ENCODE measurements around the gene ARHGAP28. TPM values are rescaled to one million over a fixed set of nuclear protein-coding genes. Genes with fewer than 3 reads are reported as not detected.

The ARHGAP28 gene
- polyA plus RNA-seq, 1 donor from 2014 or later: 9.8 TPM

DNA sequence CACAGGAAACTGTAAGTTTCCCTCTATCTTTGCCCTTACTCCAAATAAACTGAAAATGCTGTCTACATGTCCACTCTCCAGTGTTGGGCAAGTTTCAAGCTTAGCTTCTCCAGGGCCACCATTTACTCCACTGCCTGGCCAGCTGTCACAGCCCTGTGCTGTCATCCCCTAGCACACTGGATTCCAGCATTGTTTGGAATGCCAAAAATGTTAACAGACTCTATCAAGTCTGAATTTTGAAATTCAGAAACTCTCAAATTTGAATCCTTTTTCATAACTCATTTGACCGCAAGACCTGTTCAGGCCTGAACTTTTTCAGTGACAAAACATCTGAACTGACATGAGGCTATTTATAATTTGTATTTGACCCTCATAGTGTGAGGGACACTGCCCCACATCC, 5.2 kb upstream of the ARHGAP28 start:
- Histone ChIP-seq H3K9me2 (ENCODE audit: insufficient read depth, low read length) (no peaks in the 10 kb centered on the region), H3K36me3 (ENCODE audit: insufficient read depth, low read length) (no peaks in the 10 kb centered on the region), H4K20me1 (ENCODE audit: insufficient read depth) (no peaks in the 10 kb centered on the region), H3K79me2 (replicated peaks; ENCODE audit: insufficient read depth, low read length) (no peaks in the 10 kb centered on the region), H3K4me3 (ENCODE audit: low read length) (no peak overlapping the region), H3F3A (ENCODE audit: insufficient read depth, low read length, poor library complexity, severe bottlenecking) (no peaks in the 10 kb centered on the region), H2AFZ (ENCODE audit: low read depth, low read length) (no peak overlapping the region), H3K4me2 (ENCODE audit: low read length) (no peak overlapping the region), H3K9me3 (ENCODE audit: low read length) (no peaks in the 10 kb centered on the region), H3K27ac (ENCODE audit: low read length) (no peak overlapping the region), H3K27me3 (ENCODE audit: insufficient read depth, low read depth, low read length) (no peaks in the 10 kb centered on the region), H3K9ac (ENCODE audit: low read length) (no peak overlapping the region)
- no peak for TF ChIP-seq RAD21 (conservative IDR thresholded peaks at IDR 0.05)
- TF ChIP-seq MXI1 (conservative IDR thresholded peaks at IDR 0.05; ENCODE audit: poor library complexity, severe bottlenecking): no peak
- TF ChIP-seq EZH2 (IDR thresholded peaks at IDR 0.05; ENCODE audit: borderline replicate concordance, insufficient read depth, low read length, poor library complexity, severe bottlenecking): no peak
- no peak for TF ChIP-seq CTCF (IDR thresholded peaks at IDR 0.05; ENCODE audit: poor library complexity, severe bottlenecking)
- no peak for TF ChIP-seq POLR2AphosphoS5 (IDR thresholded peaks at IDR 0.05)
- TF ChIP-seq EP300 (conservative IDR thresholded peaks at IDR 0.05; ENCODE audit: poor library complexity, severe bottlenecking): no peak
- no peak for TF ChIP-seq SMC3 (conservative IDR thresholded peaks at IDR 0.05; ENCODE audit: poor library complexity)
- TF ChIP-seq, protein P1, sequence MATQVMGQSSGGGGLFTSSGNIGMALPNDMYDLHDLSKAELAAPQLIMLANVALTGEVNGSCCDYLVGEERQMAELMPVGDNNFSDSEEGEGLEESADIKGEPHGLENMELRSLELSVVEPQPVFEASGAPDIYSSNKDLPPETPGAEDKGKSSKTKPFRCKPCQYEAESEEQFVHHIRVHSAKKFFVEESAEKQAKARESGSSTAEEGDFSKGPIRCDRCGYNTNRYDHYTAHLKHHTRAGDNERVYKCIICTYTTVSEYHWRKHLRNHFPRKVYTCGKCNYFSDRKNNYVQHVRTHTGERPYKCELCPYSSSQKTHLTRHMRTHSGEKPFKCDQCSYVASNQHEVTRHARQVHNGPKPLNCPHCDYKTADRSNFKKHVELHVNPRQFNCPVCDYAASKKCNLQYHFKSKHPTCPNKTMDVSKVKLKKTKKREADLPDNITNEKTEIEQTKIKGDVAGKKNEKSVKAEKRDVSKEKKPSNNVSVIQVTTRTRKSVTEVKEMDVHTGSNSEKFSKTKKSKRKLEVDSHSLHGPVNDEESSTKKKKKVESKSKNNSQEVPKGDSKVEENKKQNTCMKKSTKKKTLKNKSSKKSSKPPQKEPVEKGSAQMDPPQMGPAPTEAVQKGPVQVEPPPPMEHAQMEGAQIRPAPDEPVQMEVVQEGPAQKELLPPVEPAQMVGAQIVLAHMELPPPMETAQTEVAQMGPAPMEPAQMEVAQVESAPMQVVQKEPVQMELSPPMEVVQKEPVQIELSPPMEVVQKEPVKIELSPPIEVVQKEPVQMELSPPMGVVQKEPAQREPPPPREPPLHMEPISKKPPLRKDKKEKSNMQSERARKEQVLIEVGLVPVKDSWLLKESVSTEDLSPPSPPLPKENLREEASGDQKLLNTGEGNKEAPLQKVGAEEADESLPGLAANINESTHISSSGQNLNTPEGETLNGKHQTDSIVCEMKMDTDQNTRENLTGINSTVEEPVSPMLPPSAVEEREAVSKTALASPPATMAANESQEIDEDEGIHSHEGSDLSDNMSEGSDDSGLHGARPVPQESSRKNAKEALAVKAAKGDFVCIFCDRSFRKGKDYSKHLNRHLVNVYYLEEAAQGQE (IDR thresholded peaks at IDR 0.05; ENCODE audit: borderline replicate concordance): no peak
- TF ChIP-seq TAF1 (IDR thresholded peaks at IDR 0.05; ENCODE audit: low read depth): no peak

DNA sequence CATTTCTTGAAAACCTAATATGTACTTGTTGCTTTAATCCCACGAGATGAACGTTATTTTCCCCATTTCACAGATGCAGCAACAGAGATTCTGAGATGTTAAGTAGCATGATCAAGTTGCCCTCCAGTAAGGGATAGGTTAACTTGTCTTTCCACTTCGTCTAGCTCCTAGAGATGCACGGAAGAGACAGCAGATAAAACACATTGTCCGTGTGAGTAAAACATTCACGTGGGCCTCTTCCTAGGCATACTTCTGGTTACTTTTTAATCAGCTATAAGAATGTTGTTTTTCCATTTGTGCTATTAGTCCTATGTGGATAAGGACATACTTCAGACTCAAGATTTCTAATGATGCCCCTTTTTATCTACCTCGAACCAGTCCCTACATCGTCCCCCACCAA, 1.2 kb upstream of the ARHGAP28 start:
- peaks cover 4% of the 10 kb centered on the region for H3F3A ChIP-seq (ENCODE audit: insufficient read depth, low read length, poor library complexity, severe bottlenecking)
- peaks cover 4% of the 10 kb centered on the region for H3K79me2 ChIP-seq (replicated peaks; ENCODE audit: insufficient read depth, low read length)
- H3K9ac ChIP-seq (ENCODE audit: low read length): peak overlapping the region; percentile 73
- no peak for TF ChIP-seq SMC3 (conservative IDR thresholded peaks at IDR 0.05; ENCODE audit: poor library complexity)
- no peak for TF ChIP-seq EP300 (conservative IDR thresholded peaks at IDR 0.05; ENCODE audit: poor library complexity, severe bottlenecking)
- TF ChIP-seq, protein P1 (IDR thresholded peaks at IDR 0.05; ENCODE audit: borderline replicate concordance): no peak
- TF ChIP-seq MXI1 (conservative IDR thresholded peaks at IDR 0.05; ENCODE audit: poor library complexity, severe bottlenecking): no peak
- TF ChIP-seq POLR2AphosphoS5 (IDR thresholded peaks at IDR 0.05): no peak
- no peak for TF ChIP-seq EZH2 (IDR thresholded peaks at IDR 0.05; ENCODE audit: borderline replicate concordance, insufficient read depth, low read length, poor library complexity, severe bottlenecking)
- no peak for TF ChIP-seq CTCF (IDR thresholded peaks at IDR 0.05; ENCODE audit: poor library complexity, severe bottlenecking)
- TF ChIP-seq TAF1 (IDR thresholded peaks at IDR 0.05; ENCODE audit: low read depth): no peak
- TF ChIP-seq RAD21 (conservative IDR thresholded peaks at IDR 0.05): no peak
- H2AFZ ChIP-seq (ENCODE audit: low read depth, low read length): no peak overlapping the region
- H3K27ac ChIP-seq (ENCODE audit: low read length): peak overlapping the region; percentile 87
- no peaks in the 10 kb centered on the region for H4K20me1 ChIP-seq (ENCODE audit: insufficient read depth)
- no peaks in the 10 kb centered on the region for H3K27me3 ChIP-seq (ENCODE audit: insufficient read depth, low read depth, low read length)
- no peaks in the 10 kb centered on the region for H3K36me3 ChIP-seq (ENCODE audit: insufficient read depth, low read length)
- H3K9me2 ChIP-seq (ENCODE audit: insufficient read depth, low read length): no peaks in the 10 kb centered on the region
- no peak overlapping the region for H3K4me2 ChIP-seq (ENCODE audit: low read length)
- H3K9me3 ChIP-seq (ENCODE audit: low read length): no peaks in the 10 kb centered on the region
- peak overlapping the region; percentile 71 for H3K4me3 ChIP-seq (ENCODE audit: low read length)

All from neural cell (in vitro differentiated cells).